OCI-LY1 (cell line): ENCODE measurements around the gene COL19A1.

ENCODE experiments used
- H2AFZ ChIP-seq: fragments of 200-600 bp; sonication (generic), shearing (Covaris generic); 2 replicates; pipeline ENCODE4 v1.6.0; 2014; ENCODE audit warnings: antibody characterized with exemption, mild to moderate bottlenecking, low read length
- H3F3A ChIP-seq: fragments of 200-600 bp; sonication (generic), shearing (Covaris generic); 2 replicates; pipeline ENCODE4 v1.6.0; 2014; ENCODE audit warnings: mild to moderate bottlenecking, antibody characterized with exemption, low read length, moderate library complexity; ENCODE audit not compliant: insufficient read depth
- H3K27ac ChIP-seq: fragments of 200-600 bp; sonication (generic); 2 replicates; pipeline ENCODE4 v1.5.1; 2014; ENCODE audit warnings: low read length, mixed run types, mild to moderate bottlenecking, low read depth; ENCODE audit not compliant: poor library complexity, severe bottlenecking
- H3K27me3 ChIP-seq: fragments of 200-600 bp; sonication (generic); 2 replicates; pipeline ENCODE4 v1.6.0; 2014; ENCODE audit warnings: antibody characterized with exemption, mild to moderate bottlenecking, low read length, moderate library complexity; ENCODE audit not compliant: insufficient read depth
- H3K36me3 ChIP-seq: fragments of 200-600 bp; sonication (generic); 2 replicates; pipeline ENCODE4 v1.6.1; 2014; ENCODE audit warnings: mild to moderate bottlenecking, antibody characterized with exemption, low read length, moderate library complexity, mixed read lengths; ENCODE audit not compliant: insufficient read depth
- H3K4me1 ChIP-seq: fragments of 200-600 bp; sonication (generic); 2 replicates; pipeline ENCODE4 v1.5.1; 2014; ENCODE audit warnings: mild to moderate bottlenecking, low read length, moderate library complexity; ENCODE audit not compliant: insufficient read depth, severe bottlenecking
- H3K4me2 ChIP-seq: fragments of 200-600 bp; sonication (generic), shearing (Covaris generic); 2 replicates; pipeline ENCODE4 v1.6.1; 2014; ENCODE audit warnings: low read length
- H3K4me3 ChIP-seq: fragments of 200-600 bp; sonication (generic); 2 replicates; pipeline ENCODE4 v1.5.1; 2014; ENCODE audit warnings: low read length, low read depth, mild to moderate bottlenecking, mixed read lengths; ENCODE audit not compliant: poor library complexity, severe bottlenecking
- H3K79me2 ChIP-seq: fragments of 200-600 bp; shearing (Covaris generic); 2 replicates; pipeline ENCODE4 v1.6.1; 2016; ENCODE audit warnings: mixed run types, low read length, mixed read lengths; ENCODE audit not compliant: insufficient read depth
- H3K9ac ChIP-seq: fragments of 200-600 bp; sonication (generic), shearing (Covaris generic); 2 replicates; pipeline ENCODE4 v1.6.1; 2014; ENCODE audit warnings: mild to moderate bottlenecking, low read length, mixed read lengths
- H3K9me2 ChIP-seq: fragments of 200-600 bp; sonication (generic), shearing (Covaris generic); 2 replicates; pipeline ENCODE4 v1.6.1; 2014; ENCODE audit warnings: low read depth, mild to moderate bottlenecking, low read length, mixed read lengths
- H3K9me3 ChIP-seq: fragments of 200-600 bp; shearing (Covaris generic); 2 replicates; pipeline ENCODE4 v1.6.1; 2014; ENCODE audit warnings: low read length, mixed read lengths
- H4K20me1 ChIP-seq: fragments of 200-600 bp; sonication (generic), shearing (Covaris generic); 2 replicates; pipeline ENCODE4 v1.6.0; 2016; ENCODE audit warnings: mild to moderate bottlenecking, low read length; ENCODE audit not compliant: insufficient read depth
- EZH2 ChIP-seq: fragments of 200-600 bp; sonication (generic), shearing (Covaris generic); IDR thresholded peaks from 2 replicates; pipeline ENCODE4 v1.8.0; 2017; ENCODE audit warnings: borderline replicate concordance, mixed run types, mild to moderate bottlenecking, antibody characterized with exemption, low read length, moderate library complexity, mixed read lengths
- TF ChIP-seq, protein P1 (sequence below): fragments of 200-600 bp; sonication (generic), shearing (Covaris generic); IDR thresholded peaks from 2 replicates; pipeline ENCODE4 v1.5.1; 2017; ENCODE audit warnings: mild to moderate bottlenecking, antibody characterized with exemption, low read length, moderate library complexity, mixed read lengths

The COL19A1 gene

DNA sequence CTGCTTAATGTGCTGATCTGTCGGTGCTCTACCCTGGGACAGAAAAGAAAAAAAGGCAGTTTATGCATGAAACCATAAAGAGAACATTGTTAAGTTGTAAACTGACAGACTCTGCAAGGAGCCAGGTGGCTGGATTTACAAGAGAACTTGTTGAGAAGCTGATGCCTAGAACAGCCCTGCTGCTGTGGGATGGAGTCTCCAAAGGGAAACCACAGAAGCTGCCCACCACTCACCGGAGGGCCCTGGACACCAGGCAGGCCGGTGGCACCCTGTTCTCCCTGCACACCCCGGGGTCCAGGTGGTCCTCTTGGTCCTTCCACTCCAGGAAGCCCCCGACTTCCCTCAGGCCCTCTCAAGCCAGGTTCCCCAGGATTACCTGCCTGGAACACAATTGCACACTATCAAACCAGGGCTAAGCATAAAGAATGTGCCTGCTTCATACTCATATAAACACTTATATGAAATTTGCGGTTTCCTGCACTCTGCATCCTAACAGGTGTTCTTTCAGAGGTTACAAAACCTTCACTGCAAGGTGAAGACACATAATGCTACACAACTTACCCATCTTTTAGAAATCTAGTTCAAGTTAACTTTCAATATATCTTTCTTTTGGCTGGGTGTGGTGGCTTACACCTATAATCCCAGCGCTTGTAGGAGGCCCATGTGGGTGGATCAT lies 368.3 kb downstream of the COL19A1 start:
- Histone ChIP-seq H3K4me2 (no peak overlapping the region), H4K20me1 (no peaks in the 10 kb centered on the region)

DNA sequence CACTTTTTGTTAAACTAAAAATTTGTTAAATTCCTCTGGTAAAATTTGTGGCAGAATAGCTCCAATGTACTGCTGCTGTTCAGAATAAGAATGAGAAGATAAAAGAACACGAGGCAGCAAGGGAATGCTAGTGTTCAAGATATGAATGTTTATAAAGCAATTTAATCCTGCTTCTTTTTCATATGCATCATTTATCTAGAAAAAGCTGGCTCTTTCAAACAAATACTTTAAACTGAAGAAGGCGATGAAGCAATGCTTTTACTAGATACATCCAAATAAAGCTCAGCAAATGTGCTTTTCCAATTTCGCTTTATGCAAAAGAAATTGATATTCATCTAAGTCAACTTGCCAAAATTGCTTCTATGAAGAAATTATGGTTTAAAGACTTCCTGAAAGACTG lies 370.0 kb downstream of the COL19A1 start:
- TF ChIP-seq, protein P1, sequence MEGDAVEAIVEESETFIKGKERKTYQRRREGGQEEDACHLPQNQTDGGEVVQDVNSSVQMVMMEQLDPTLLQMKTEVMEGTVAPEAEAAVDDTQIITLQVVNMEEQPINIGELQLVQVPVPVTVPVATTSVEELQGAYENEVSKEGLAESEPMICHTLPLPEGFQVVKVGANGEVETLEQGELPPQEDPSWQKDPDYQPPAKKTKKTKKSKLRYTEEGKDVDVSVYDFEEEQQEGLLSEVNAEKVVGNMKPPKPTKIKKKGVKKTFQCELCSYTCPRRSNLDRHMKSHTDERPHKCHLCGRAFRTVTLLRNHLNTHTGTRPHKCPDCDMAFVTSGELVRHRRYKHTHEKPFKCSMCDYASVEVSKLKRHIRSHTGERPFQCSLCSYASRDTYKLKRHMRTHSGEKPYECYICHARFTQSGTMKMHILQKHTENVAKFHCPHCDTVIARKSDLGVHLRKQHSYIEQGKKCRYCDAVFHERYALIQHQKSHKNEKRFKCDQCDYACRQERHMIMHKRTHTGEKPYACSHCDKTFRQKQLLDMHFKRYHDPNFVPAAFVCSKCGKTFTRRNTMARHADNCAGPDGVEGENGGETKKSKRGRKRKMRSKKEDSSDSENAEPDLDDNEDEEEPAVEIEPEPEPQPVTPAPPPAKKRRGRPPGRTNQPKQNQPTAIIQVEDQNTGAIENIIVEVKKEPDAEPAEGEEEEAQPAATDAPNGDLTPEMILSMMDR, result no peak
- no peak for TF ChIP-seq EZH2

More for the DNA sequence above, 368.3 kb downstream of the COL19A1 start:
- no peaks in the 10 kb centered on the region for H3K79me2 ChIP-seq
- no peaks in the 10 kb centered on the region for H3F3A ChIP-seq
- no peaks in the 10 kb centered on the region for H3K27me3 ChIP-seq
- no peak overlapping the region for H3K4me3 ChIP-seq
- no peaks in the 10 kb centered on the region for H3K9me2 ChIP-seq
- H3K27ac ChIP-seq, result no peak overlapping the region
- TF ChIP-seq, protein P1, result no peak
- TF ChIP-seq EZH2, result no peak
- no peak overlapping the region for H2AFZ ChIP-seq
- H3K4me1 ChIP-seq, result no peaks in the 10 kb centered on the region
- H3K36me3 ChIP-seq, result no peaks in the 10 kb centered on the region
- H3K9me3 ChIP-seq, result no peaks in the 10 kb centered on the region
- H3K9ac ChIP-seq, result no peak overlapping the region

DNA sequence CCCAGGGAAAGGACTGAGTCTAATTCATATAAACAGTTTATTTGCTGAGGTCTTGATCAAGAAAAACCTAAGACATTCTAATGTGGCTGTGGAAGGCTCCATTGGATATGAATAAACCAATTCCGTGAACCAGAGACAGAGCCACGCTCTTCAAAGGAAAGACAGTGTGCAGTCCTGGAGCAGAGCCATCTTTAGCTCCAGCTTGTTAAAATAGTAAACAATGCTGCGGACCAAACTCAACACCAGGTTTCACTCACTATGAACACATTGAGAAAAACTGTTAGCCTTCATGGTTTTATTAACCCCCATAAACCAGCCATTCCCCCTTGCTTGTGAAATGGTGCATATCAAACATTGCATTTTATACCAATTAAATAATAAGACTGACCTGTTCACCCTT lies 374.7 kb downstream of the COL19A1 start:
- H3K9me3 ChIP-seq, result no peaks in the 10 kb centered on the region
- H3K4me3 ChIP-seq, result no peak overlapping the region
- no peaks in the 10 kb centered on the region for H3K27me3 ChIP-seq
- H3K9me2 ChIP-seq, result no peaks in the 10 kb centered on the region
- no peaks in the 10 kb centered on the region for H3K36me3 ChIP-seq
- no peaks in the 10 kb centered on the region for H3K79me2 ChIP-seq
- H3K4me1 ChIP-seq, result no peaks in the 10 kb centered on the region
- no peak overlapping the region for H2AFZ ChIP-seq
- no peaks in the 10 kb centered on the region for H3F3A ChIP-seq
- no peak overlapping the region for H3K27ac ChIP-seq
- H3K9ac ChIP-seq, result no peak overlapping the region
- H4K20me1 ChIP-seq, result no peaks in the 10 kb centered on the region
- H3K4me2 ChIP-seq, result no peak overlapping the region
- TF ChIP-seq EZH2, result no peak
- TF ChIP-seq, protein P1, result no peak

More for the DNA sequence above, 370.0 kb downstream of the COL19A1 start:
- H3K79me2 ChIP-seq, result no peaks in the 10 kb centered on the region
- H3K4me3 ChIP-seq, result no peak overlapping the region
- H2AFZ ChIP-seq, result no peak overlapping the region
- H3K9me2 ChIP-seq, result no peaks in the 10 kb centered on the region
- no peaks in the 10 kb centered on the region for H3K4me1 ChIP-seq
- no peaks in the 10 kb centered on the region for H3K9me3 ChIP-seq
- H3K27me3 ChIP-seq, result no peaks in the 10 kb centered on the region
- no peaks in the 10 kb centered on the region for H3K36me3 ChIP-seq
- H3K4me2 ChIP-seq, result no peak overlapping the region
- H4K20me1 ChIP-seq, result no peaks in the 10 kb centered on the region
- no peak overlapping the region for H3K9ac ChIP-seq
- H3F3A ChIP-seq, result no peaks in the 10 kb centered on the region
- no peak overlapping the region for H3K27ac ChIP-seq
